K562 (cell line): Measurements from ENCODE around the gene DYNLT4. TPM values are rescaled to one million over a fixed set of nuclear protein-coding genes. Genes with fewer than 3 reads are reported as not detected.

Source experiments
- CLOCK ChIP-seq: fragments of 250-450 bp; sonication (Bioruptor Pico); IDR thresholded peaks from 2 replicates; pipeline ENCODE4 v1.4.0; 2020; ENCODE audit warnings: mild to moderate bottlenecking, moderate library complexity, borderline replicate concordance
- CREB3 ChIP-seq: fragments of 450-650 bp; conservative IDR thresholded peaks from 2 replicates; pipeline ENCODE4 v1.6.1; 2016; ENCODE audit warnings: missing genetic modification characterization, low read depth, mild to moderate bottlenecking, missing compliant biosample characterization, moderate library complexity
- CREM ChIP-seq: IDR thresholded peaks from 2 replicates; pipeline ENCODE4 v1.6.1; 2014; ENCODE audit warnings: antibody characterized with exemption, low read depth
- DLX4 ChIP-seq: fragments of 250-450 bp; sonication (Bioruptor Pico); IDR thresholded peaks from 2 replicates; pipeline ENCODE4 v1.6.1; 2021; ENCODE audit warnings: mild to moderate bottlenecking
- DPF2 ChIP-seq: fragments of 450-650 bp; IDR thresholded peaks from 2 replicates; pipeline ENCODE4 v1.6.1; 2016
- ERF ChIP-seq: fragments of 450-650 bp; formaldehyde crosslinking; IDR thresholded peaks from 2 replicates; pipeline ENCODE4 v1.4.0; 2020; ENCODE audit warnings: mild to moderate bottlenecking, mixed read lengths
- GTF3C2 ChIP-seq: IDR thresholded peaks from 3 replicates; pipeline ENCODE4 v1.6.1; 2011; ENCODE audit warnings: borderline replicate concordance, mild to moderate bottlenecking, moderate library complexity; ENCODE audit not compliant: insufficient read length; ENCODE audit errors: extremely low read depth
- JUND ChIP-seq, 2 experiments: IDR thresholded peaks; 2 replicates in 1 of 2; 3 replicates in 1 of 2; pipeline ENCODE4 v1.6.1; 2011; ENCODE audit warnings: borderline replicate concordance in 2 of 2, low read depth in 2 of 2, low read length in 2 of 2, improper control_type of control experiment in 1 of 2, missing biosample characterization in 1 of 2, missing genetic modification characterization in 1 of 2, missing genetic modification reagents in 1 of 2
- LCOR ChIP-seq: sonication (generic); formaldehyde crosslinking; IDR thresholded peaks from 2 replicates; pipeline ENCODE4 v1.8.0; 2022; ENCODE audit warnings: mild to moderate bottlenecking, missing genetic modification reagents
- MAFG ChIP-seq: fragments of 450-650 bp; conservative IDR thresholded peaks from 2 replicates; pipeline ENCODE4 v1.6.1; 2016; ENCODE audit warnings: missing genetic modification characterization, missing compliant biosample characterization
- NCOA4 ChIP-seq: fragments of 450-650 bp; IDR thresholded peaks from 2 replicates; pipeline ENCODE4 v1.6.1; 2018; ENCODE audit warnings: mild to moderate bottlenecking; ENCODE audit not compliant: partially characterized antibody
- RAD21 ChIP-seq, 2 experiments: fragments of 250-450 bp in 1 of 2; fragments of 450-650 bp in 1 of 2; sonication (Bioruptor Pico) in 1 of 2; formaldehyde crosslinking in 1 of 2; IDR thresholded peaks in 1 of 2; conservative IDR thresholded peaks in 1 of 2; 2 replicates each; pipeline versions ENCODE4 v1.4.0 to v1.8.0; 2020 to 2022; ENCODE audit warnings: mild to moderate bottlenecking in 2 of 2, moderate library complexity in 1 of 2
- SMARCA4 ChIP-seq: fragments of 450-650 bp; IDR thresholded peaks from 2 replicates; pipeline ENCODE4 v1.6.1; 2016
- TAF7 ChIP-seq: fragments of 450-650 bp; IDR thresholded peaks from 2 replicates; pipeline ENCODE4 v1.6.1; 2016; ENCODE audit warnings: missing genetic modification characterization, missing compliant biosample characterization
- TAF9B ChIP-seq: fragments of 450-650 bp; IDR thresholded peaks from 2 replicates; pipeline ENCODE4 v1.6.1; 2018; ENCODE audit warnings: mild to moderate bottlenecking; ENCODE audit not compliant: partially characterized antibody
- XRCC4 ChIP-seq: IDR thresholded peaks from one replicate; pipeline ENCODE4 v1.6.1; 2011; ENCODE audit not compliant: insufficient read depth, insufficient read length; ENCODE audit errors: extremely low read depth
- ZNF174 ChIP-seq: fragments of 250-450 bp; sonication (Bioruptor Pico); IDR thresholded peaks from 2 replicates; pipeline ENCODE4 v1.4.0; 2020; ENCODE audit warnings: mild to moderate bottlenecking
- ZSCAN32 ChIP-seq: fragments of 450-650 bp; formaldehyde crosslinking; IDR thresholded peaks from 2 replicates; pipeline ENCODE4 v1.4.0; 2020; ENCODE audit warnings: mild to moderate bottlenecking, moderate library complexity
- polyA plus RNA-seq, 8 experiments: library from polyadenylated mRNA; depleted of rRNA in 4 of 8; stranded (reverse) in 5 of 8; unstranded in 3 of 8; fragments of >200 nt; fragmentation: Nextera tagmentation in 2 of 8; fragmentation: Illumina TruSeq in 1 of 8; extraction: Ambion mirVana in 2 of 8; extraction: Trizol in 1 of 8; gene quantifications; 2 replicates each; pipeline versions ENCODE4 v1.2.1 to v1.2.3, GENCODE V29; 2011 to 2014; ENCODE audit warnings: inconsistent platforms in 1 of 8, missing spikeins in 1 of 8
- total RNA-seq, 7 experiments: library from RNA; depleted of rRNA in 6 of 7; stranded (reverse); fragments of >200 nt in 6 of 7; fragmentation: Illumina TruSeq in 2 of 7; extraction: Trizol in 2 of 7; gene quantifications; 2 replicates each; pipeline versions ENCODE4 v1.2.1 to v1.2.3, GENCODE V29; 2011 to 2021; ENCODE audit warnings: low replicate concordance in 1 of 7

The DYNLT4 gene
- total and polyA plus RNA-seq, 9 of the 15 experiments (the other 6 are each of a cell fraction or from before 2014, with no cell fraction given), result 0.29 to 0.73 TPM; not detected in 7

GRCh38 chr1:44842862-44843655, 35.9 kb upstream of the DYNLT4 start, which contains the start of gene PTCH2 (continued):
- no peak for TF ChIP-seq MAFG (tag)
- no peak for TF ChIP-seq ZSCAN32 (CRISPR knock-in tag)
- no peak for TF ChIP-seq SMARCA4
- no peak for TF ChIP-seq DLX4 (CRISPR knock-in tag)
- no peak for TF ChIP-seq RAD21 (CRISPR knock-in tag; conservative IDR thresholded peaks at IDR 0.05 in 1 of 2, IDR thresholded peaks at IDR 0.05 in 1 of 2)
- no peak for TF ChIP-seq NCOA4
- TF ChIP-seq LCOR (CRISPR knock-in tag), result 0 out of 2 replicates have a peak, but pooled peaks have one; percentile 54
- TF ChIP-seq CREB3 (tag), result no peak
- TF ChIP-seq ZNF174 (CRISPR knock-in tag), result no peak
- no peak for TF ChIP-seq GTF3C2
- no peak for TF ChIP-seq JUND (IDR thresholded peaks at IDR 0.05; ENCODE audit: borderline replicate concordance, low read depth, low read length)
- no peak for TF ChIP-seq JUND (tag; IDR thresholded peaks at IDR 0.05; ENCODE audit: borderline replicate concordance, low read depth, low read length)
- TF ChIP-seq CLOCK (CRISPR knock-in tag), result no peak
- 0 out of 2 replicates have a peak, but pooled peaks have one; percentile 12 for TF ChIP-seq CREM
- TF ChIP-seq DPF2, result no peak
- TF ChIP-seq TAF7 (tag), result no peak
- TF ChIP-seq XRCC4, result no peak
- TF ChIP-seq TAF9B, result no peak
- 0 out of 2 replicates have a peak, but pooled peaks have one; percentile 21 for TF ChIP-seq ERF (CRISPR knock-in tag)
